ENCODE data around the gene ADGRA1.

GRCh38 chr10:133129071-133129858, 41.5 kb downstream of the ADGRA1 start:
- TF ChIP-seq POLR2A (IDR thresholded peaks at IDR 0.05) (no peak), CTCF (IDR thresholded peaks at IDR 0.05) (no peak)
